Endothelial cell of umbilical vein (primary cell): ENCODE measurements around the gene ZNF280C. TPM values are rescaled to one million over a fixed set of nuclear protein-coding genes. Genes with fewer than 3 reads are reported as not detected.

Experiments
- BruUV-seq: library from RNA; stranded (reverse); fragments of 400-500 nt; replicated peaks from 2 replicates; lab custom pipeline; 2021; lab: Mats Ljungman, UMichigan
- CTCF ChIA-PET: fragments of 300-600, 350-600 bp; sonication (Branson Sonifier 250); formaldehyde crosslinking; loops from one replicate; lab custom pipeline; 2021; ENCODE audit warnings: antibody characterized with exemption, inconsistent platforms; lab: Charles Lee
- POLR2A ChIA-PET: fragments of 300-600, 350-600 bp; sonication (Branson Sonifier 250); formaldehyde crosslinking; loops from one replicate; lab custom pipeline; 2021; ENCODE audit warnings: antibody characterized with exemption, inconsistent platforms; lab: Charles Lee
- DNase-seq: peaks from one replicate; pipeline ENCODE4 v3.0.0-alpha.2; 2011; ENCODE audit warnings: low read depth, low spot score
- FAIRE-seq: peaks from 2 replicates; lab custom pipeline; 2011; peaks lifted over from hg19 to GRCh38; lab: Jason Lieb, UNC
- H2AFZ ChIP-seq: 2 replicates; pipeline ENCODE4 v1.6.0; 2012; ENCODE audit warnings: low read depth, low read length, control low read depth, inconsistent platforms
- H3K27ac ChIP-seq: 2 replicates; pipeline ENCODE4 v1.5.1; 2011; ENCODE audit warnings: low read depth, mild to moderate bottlenecking, control low read depth, low read length, moderate library complexity; ENCODE audit not compliant: insufficient read depth
- H3K27me3 ChIP-seq, 2 experiments: 2 replicates each; pipeline versions ENCODE4 v1.6.0 to v1.6.1; 2011; ENCODE audit warnings: low read length in 2 of 2, mixed read lengths in 1 of 2; ENCODE audit not compliant: control insufficient read depth in 2 of 2, insufficient read depth in 2 of 2
- H3K36me3 ChIP-seq, 2 experiments: 2 replicates in 1 of 2; 3 replicates in 1 of 2; pipeline ENCODE4 v1.5.1; 2011; ENCODE audit warnings: low read length in 2 of 2, mild to moderate bottlenecking in 1 of 2, moderate library complexity in 1 of 2; ENCODE audit not compliant: control insufficient read depth in 2 of 2, insufficient read depth in 2 of 2; ENCODE audit errors: extremely low read depth in 1 of 2
- H3K4me1 ChIP-seq: 3 replicates; pipeline ENCODE4 v1.5.1; 2011; ENCODE audit warnings: mild to moderate bottlenecking, low read length; ENCODE audit not compliant: control insufficient read depth, insufficient read depth; ENCODE audit errors: extremely low read depth
- H3K4me2 ChIP-seq: 2 replicates; pipeline ENCODE4 v1.6.1; 2011; ENCODE audit warnings: low read length, control low read depth, mixed read lengths; ENCODE audit not compliant: insufficient read depth
- H3K4me3 ChIP-seq, 3 experiments: fragments of 200-600 bp in 1 of 3; sonication (generic), shearing (Covaris generic) in 1 of 3; replicated peaks in 1 of 3; 2 replicates each; pipeline ENCODE4 v1.5.1; 2011 to 2016; ENCODE audit warnings: control low read depth in 3 of 3, low read length in 3 of 3, mild to moderate bottlenecking in 2 of 3, inconsistent platforms in 1 of 3, low read depth in 1 of 3, moderate library complexity in 1 of 3; ENCODE audit not compliant: insufficient read depth in 1 of 3
- H3K79me2 ChIP-seq: 2 replicates; pipeline ENCODE4 v1.6.0; 2012; ENCODE audit warnings: low read length, inconsistent platforms; ENCODE audit not compliant: control insufficient read depth, insufficient read depth
- H3K9ac ChIP-seq: replicated peaks from 2 replicates; pipeline ENCODE3; 2011; ENCODE audit warnings: low read length, control low read depth; ENCODE audit not compliant: insufficient read depth; ENCODE audit errors: extremely low read depth
- H3K9me1 ChIP-seq: replicated peaks from 3 replicates; pipeline ENCODE4 v1.6.0; 2011; ENCODE audit warnings: mild to moderate bottlenecking, low read length; ENCODE audit not compliant: control insufficient read depth, insufficient read depth; ENCODE audit errors: extremely low read depth
- H3K9me3 ChIP-seq: replicated peaks from 2 replicates; pipeline ENCODE4 v1.5.1; 2012; ENCODE audit warnings: low read length, inconsistent platforms; ENCODE audit not compliant: control insufficient read depth, insufficient read depth
- H4K20me1 ChIP-seq: replicated peaks from 2 replicates; pipeline ENCODE3; 2011; ENCODE audit warnings: mild to moderate bottlenecking, low read length; ENCODE audit not compliant: control insufficient read depth, insufficient read depth; ENCODE audit errors: extremely low read depth
- EZH2 ChIP-seq: IDR thresholded peaks from 2 replicates; pipeline ENCODE4 v1.6.1; 2012; ENCODE audit warnings: borderline replicate concordance, low read depth, mild to moderate bottlenecking, moderate library complexity, low read length, inconsistent platforms; ENCODE audit not compliant: severe bottlenecking
- FOS ChIP-seq: IDR thresholded peaks from 2 replicates; pipeline ENCODE4 v1.6.1; 2011; ENCODE audit warnings: mild to moderate bottlenecking, low read length, moderate library complexity, borderline replicate concordance; ENCODE audit not compliant: insufficient read depth
- GATA2 ChIP-seq: IDR thresholded peaks from 2 replicates; pipeline ENCODE4 v1.7.0; 2011; ENCODE audit warnings: low read depth, mild to moderate bottlenecking, moderate library complexity, mixed read lengths, low read length; ENCODE audit not compliant: insufficient read length, insufficient read depth
- JUN ChIP-seq: IDR thresholded peaks from 2 replicates; pipeline ENCODE4 v1.6.1; 2011; ENCODE audit warnings: borderline replicate concordance, low read depth; ENCODE audit not compliant: insufficient read length, insufficient read depth
- MYC ChIP-seq: IDR thresholded peaks from one replicate; pipeline ENCODE4 v1.6.1; 2011; ENCODE audit warnings: mild to moderate bottlenecking, low read depth, low read length
- POLR2A ChIP-seq: IDR thresholded peaks from 2 replicates; pipeline ENCODE4 v1.6.1; 2012; ENCODE audit warnings: low read depth, mild to moderate bottlenecking, control low read depth, low read length
- POLR2AphosphoS5 ChIP-seq: IDR thresholded peaks from 2 replicates; pipeline ENCODE4 v1.6.1; 2012; ENCODE audit warnings: low read depth, mild to moderate bottlenecking, control low read depth, low read length, moderate library complexity; ENCODE audit not compliant: insufficient read depth
- dilution Hi-C: fragments of 300-500 bp; cut with MboI; formaldehyde crosslinking; loops from one replicate; pipeline ENCODE4 v1.15.0; 2019; ENCODE audit warnings: low sequenced_read_pairs; ENCODE audit not compliant: extremely low pct_ligation_motif_present
- intact Hi-C: fragments of 100-400 bp; cut with micrococcal nuclease; formaldehyde crosslinking; loops from one replicate; pipeline ENCODE4 v1.10.0; 2022
- polyA plus RNA-seq, 4 experiments: library from polyadenylated mRNA; depleted of rRNA in 3 of 4; stranded (reverse) in 3 of 4; unstranded in 1 of 4; fragments of >200 nt; gene quantifications; 2 replicates each; pipeline versions ENCODE4 v1.2.1 to v1.2.3, GENCODE V29; 2011 to 2012; ENCODE audit warnings: missing spikeins in 1 of 4
- total RNA-seq: library from RNA; stranded (reverse); gene quantifications from 2 replicates; pipeline ENCODE4 v1.2.3, GENCODE V29; 2021
- TF ChIP-seq, protein P1 (sequence below), 2 donors: IDR thresholded peaks; 1 replicate in 1 of 2; 2 replicates in 1 of 2; pipeline ENCODE4 v1.5.1; 2011; ENCODE audit warnings: low read length in 2 of 2, mild to moderate bottlenecking in 2 of 2, moderate library complexity in 2 of 2, control low read depth in 1 of 2, inconsistent platforms in 1 of 2, low read depth in 1 of 2; ENCODE audit not compliant: insufficient read depth in 1 of 2; ENCODE audit errors: extremely low read depth in 1 of 2
- TF ChIP-seq, protein P2 (sequence below): IDR thresholded peaks from 2 replicates; pipeline ENCODE4 v1.6.1; 2011; ENCODE audit not compliant: insufficient read depth, insufficient read length

The ZNF280C gene
- total and polyA plus RNA-seq, 2 donors (not counting 3 experiments of a cell fraction or from before 2014, with no cell fraction given): 3.2 to 7.7 TPM

DNA sequence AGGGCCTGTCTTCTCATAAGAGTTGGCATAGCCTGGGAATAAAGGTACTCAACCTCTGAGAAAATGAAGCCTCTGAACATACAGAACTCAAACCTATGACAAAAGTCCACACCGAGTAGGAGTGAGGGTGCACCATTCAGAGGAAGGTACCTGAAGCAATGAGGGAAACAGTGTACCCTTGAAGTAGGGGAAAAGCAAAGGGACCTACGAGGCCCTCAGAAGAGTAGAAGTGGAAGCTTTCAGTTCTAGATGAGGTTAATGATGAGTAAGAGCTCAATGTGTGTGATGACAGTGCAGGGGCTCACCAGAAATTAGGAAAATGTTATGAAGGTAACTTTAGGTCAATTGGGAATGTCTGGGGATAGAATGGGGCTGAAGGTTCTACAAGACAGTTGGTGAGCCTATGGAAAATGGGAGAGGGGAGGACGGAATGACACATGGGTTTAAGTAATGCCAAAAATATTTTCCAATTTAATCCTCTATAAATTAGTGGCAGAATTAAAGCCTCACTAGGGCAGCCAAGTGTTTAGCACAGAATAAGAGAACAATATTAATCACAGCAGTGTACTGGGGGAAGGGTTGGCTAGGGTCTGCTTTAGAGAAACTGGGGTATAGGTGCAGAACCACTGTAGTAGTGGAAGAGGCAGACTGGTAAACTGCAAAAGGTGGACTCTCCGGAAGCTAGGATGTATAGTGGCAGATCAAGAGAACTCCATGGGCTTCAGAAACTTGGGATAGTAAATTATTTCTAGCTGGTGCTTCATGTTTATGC, 57.1 kb downstream of the ZNF280C start:
- intact Hi-C loops: no loop called here
- dilution Hi-C loops: no loop called here
- no peak overlapping the region for H3K27ac ChIP-seq
- H3K9ac ChIP-seq: no peak overlapping the region
- no peaks in the 10 kb centered on the region for H3K27me3 ChIP-seq
- no peaks in the 10 kb centered on the region for H3K9me1 ChIP-seq
- ChIA-PET POLR2A (no interaction called here), CTCF (interaction anchor here (0.9 kb wide), 1 partner anchor 151 kb away, joined by 3 read pairs; no protein-coding TSS in a partner anchor)
- DNase-seq (no peak), FAIRE-seq (no peak)
- H2AFZ ChIP-seq: no peak overlapping the region
- peaks cover 0 to 3% of the 10 kb centered on the region in 2 experiments for H3K36me3 ChIP-seq
- H3K4me3 ChIP-seq: no peak overlapping the region
- no peak overlapping the region for H3K4me2 ChIP-seq
- no TSS peak for BruUV-seq
- H4K20me1 ChIP-seq: no peaks in the 10 kb centered on the region
- TF ChIP-seq GATA2 (no peak), JUN (no peak), POLR2A (no peak), MYC (no peak), EZH2 (no peak), FOS (no peak), POLR2AphosphoS5 (no peak)
- TF ChIP-seq, protein P1, sequence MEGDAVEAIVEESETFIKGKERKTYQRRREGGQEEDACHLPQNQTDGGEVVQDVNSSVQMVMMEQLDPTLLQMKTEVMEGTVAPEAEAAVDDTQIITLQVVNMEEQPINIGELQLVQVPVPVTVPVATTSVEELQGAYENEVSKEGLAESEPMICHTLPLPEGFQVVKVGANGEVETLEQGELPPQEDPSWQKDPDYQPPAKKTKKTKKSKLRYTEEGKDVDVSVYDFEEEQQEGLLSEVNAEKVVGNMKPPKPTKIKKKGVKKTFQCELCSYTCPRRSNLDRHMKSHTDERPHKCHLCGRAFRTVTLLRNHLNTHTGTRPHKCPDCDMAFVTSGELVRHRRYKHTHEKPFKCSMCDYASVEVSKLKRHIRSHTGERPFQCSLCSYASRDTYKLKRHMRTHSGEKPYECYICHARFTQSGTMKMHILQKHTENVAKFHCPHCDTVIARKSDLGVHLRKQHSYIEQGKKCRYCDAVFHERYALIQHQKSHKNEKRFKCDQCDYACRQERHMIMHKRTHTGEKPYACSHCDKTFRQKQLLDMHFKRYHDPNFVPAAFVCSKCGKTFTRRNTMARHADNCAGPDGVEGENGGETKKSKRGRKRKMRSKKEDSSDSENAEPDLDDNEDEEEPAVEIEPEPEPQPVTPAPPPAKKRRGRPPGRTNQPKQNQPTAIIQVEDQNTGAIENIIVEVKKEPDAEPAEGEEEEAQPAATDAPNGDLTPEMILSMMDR (IDR thresholded peaks at IDR 0.05; ENCODE audit: extremely low read depth in 1 of 2, insufficient read depth in 1 of 2, low read depth in 1 of 2, low read length in 2 of 2): no peak
- TF ChIP-seq, protein P2, sequence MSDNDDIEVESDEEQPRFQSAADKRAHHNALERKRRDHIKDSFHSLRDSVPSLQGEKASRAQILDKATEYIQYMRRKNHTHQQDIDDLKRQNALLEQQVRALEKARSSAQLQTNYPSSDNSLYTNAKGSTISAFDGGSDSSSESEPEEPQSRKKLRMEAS: no peak
- H3K79me2 ChIP-seq: no peaks in the 10 kb centered on the region
- H3K9me3 ChIP-seq: no peaks in the 10 kb centered on the region
- H3K4me1 ChIP-seq: no peaks in the 10 kb centered on the region
